Activated naive CD4-positive, alpha-beta T cell treated with anti-CD3 and anti-CD28 coated beads, Interleukin-2, amount 50 U/mL, for 24 hours (primary cell): ENCODE measurements around the gene ATP8B2.
"Not testable (repeated sequence)": the region's sequence is repeated elsewhere in the genome, so short reads cannot be mapped to it uniquely, and the experiment has no call there.

ENCODE experiments used
- H3K27ac Mint-ChIP-seq: one replicate; pipeline ENCODE4 v1.8.0; 2021; ENCODE audit warnings: mild to moderate bottlenecking, mixed read lengths
- H3K27me3 Mint-ChIP-seq: one replicate; pipeline ENCODE4 v1.8.0; 2021; ENCODE audit warnings: mixed read lengths
- H3K36me3 Mint-ChIP-seq: one replicate; pipeline ENCODE4 v1.8.0; 2021; ENCODE audit warnings: mixed read lengths
- H3K4me1 Mint-ChIP-seq: one replicate; pipeline ENCODE4 v1.8.0; 2021; ENCODE audit warnings: mixed read lengths
- H3K4me3 Mint-ChIP-seq: one replicate; pipeline ENCODE4 v1.8.0; 2021; ENCODE audit warnings: mild to moderate bottlenecking, mixed read lengths
- H3K9me3 Mint-ChIP-seq: one replicate; pipeline ENCODE4 v1.8.0; 2021; ENCODE audit warnings: mixed read lengths

The ATP8B2 gene

GRCh38 chr1:154334079-154335024 lies 9.0 kb downstream of the ATP8B2 start:
- H3K9me3 Mint-ChIP-seq: no peaks in the 10 kb centered on the region
- H3K27me3 Mint-ChIP-seq: no peaks in the 10 kb centered on the region
- H3K4me1 Mint-ChIP-seq: peaks cover 75% of the 10 kb centered on the region
- no peak overlapping the region for H3K4me3 Mint-ChIP-seq
- H3K27ac Mint-ChIP-seq: peak overlapping the region; percentile 96
- H3K36me3 Mint-ChIP-seq: peaks cover 9% of the 10 kb centered on the region

GRCh38 chr1:154335025-154335714 lies 9.8 kb downstream of the ATP8B2 start:
- no peaks in the 10 kb centered on the region for H3K27me3 Mint-ChIP-seq
- H3K4me1 Mint-ChIP-seq: peaks cover 74% of the 10 kb centered on the region
- H3K36me3 Mint-ChIP-seq: peaks cover 12% of the 10 kb centered on the region
- no peaks in the 10 kb centered on the region for H3K9me3 Mint-ChIP-seq
- H3K4me3 Mint-ChIP-seq: peak overlapping the region; percentile 68
- peak overlapping the region; percentile 96 for H3K27ac Mint-ChIP-seq

- Mint-ChIP-seq H3K36me3 (peaks cover 20% of the 10 kb centered on the region), H3K27me3 (no peaks in the 10 kb centered on the region), H3K4me3 (peak overlapping the region; percentile 54)
These were observed 12.0 kb downstream of the ATP8B2 start for GRCh38 chr1:154337253-154337894.

GRCh38 chr1:154338875-154339274 lies 13.6 kb downstream of the ATP8B2 start:
- Mint-ChIP-seq H3K27ac (peak overlapping the region; percentile 74), H3K27me3 (no peaks in the 10 kb centered on the region), H3K4me1 (peaks cover 87% of the 10 kb centered on the region), H3K4me3 (no peak overlapping the region), H3K9me3 (no peaks in the 10 kb centered on the region), H3K36me3 (peaks cover 26% of the 10 kb centered on the region)

More at GRCh38 chr1:154337253-154337894, 12.0 kb downstream of the ATP8B2 start:
- H3K4me1 Mint-ChIP-seq: peaks cover 74% of the 10 kb centered on the region
- H3K9me3 Mint-ChIP-seq: no peaks in the 10 kb centered on the region
- peak overlapping the region; percentile 93 for H3K27ac Mint-ChIP-seq

GRCh38 chr1:154341366-154341765 lies 16.0 kb downstream of the ATP8B2 start:
- H3K4me3 Mint-ChIP-seq, H3K27me3 Mint-ChIP-seq, H3K9me3 Mint-ChIP-seq: not testable (repeated sequence)
- Mint-ChIP-seq H3K27ac (peak overlapping the region; percentile 82), H3K4me1 (peaks cover 91% of the 10 kb centered on the region), H3K36me3 (peaks cover 34% of the 10 kb centered on the region)

- Mint-ChIP-seq H3K27ac (peak overlapping the region; percentile 97), H3K4me3 (peak overlapping the region; percentile 87), H3K4me1 (peaks cover 96% of the 10 kb centered on the region), H3K9me3 (no peaks in the 10 kb centered on the region), H3K27me3 (no peaks in the 10 kb centered on the region), H3K36me3 (peaks cover 35% of the 10 kb centered on the region)
These were observed 16.8 kb downstream of the ATP8B2 start for GRCh38 chr1:154342132-154342531.

- Mint-ChIP-seq H3K4me1 (peaks cover 96% of the 10 kb centered on the region), H3K27me3 (no peaks in the 10 kb centered on the region), H3K36me3 (peaks cover 37% of the 10 kb centered on the region), H3K27ac (peak overlapping the region; percentile 97), H3K9me3 (no peaks in the 10 kb centered on the region), H3K4me3 (peak overlapping the region; percentile 87)
These were observed 17.6 kb downstream of the ATP8B2 start for GRCh38 chr1:154342836-154343472.

- Mint-ChIP-seq H3K4me3 (peak overlapping the region; percentile 78), H3K27ac (peak overlapping the region; percentile 88), H3K27me3 (no peaks in the 10 kb centered on the region), H3K9me3 (no peaks in the 10 kb centered on the region), H3K36me3 (peaks cover 40% of the 10 kb centered on the region), H3K4me1 (peaks cover 87% of the 10 kb centered on the region)
These were observed 19.9 kb downstream of the ATP8B2 start for GRCh38 chr1:154344977-154345837.

GRCh38 chr1:154346276-154346917 lies 21.1 kb downstream of the ATP8B2 start:
- peaks cover 80% of the 10 kb centered on the region for H3K4me1 Mint-ChIP-seq
- H3K4me3 Mint-ChIP-seq: no peak overlapping the region
- peaks cover 34% of the 10 kb centered on the region for H3K36me3 Mint-ChIP-seq
- no peaks in the 10 kb centered on the region for H3K27me3 Mint-ChIP-seq
- H3K9me3 Mint-ChIP-seq: no peaks in the 10 kb centered on the region
- H3K27ac Mint-ChIP-seq: peak overlapping the region; percentile 88

GRCh38 chr1:154347961-154348360 lies 22.6 kb downstream of the ATP8B2 start:
- H3K9me3 Mint-ChIP-seq: no peaks in the 10 kb centered on the region
- no peak overlapping the region for H3K4me3 Mint-ChIP-seq
- H3K27ac Mint-ChIP-seq: peak overlapping the region; percentile 96
- H3K4me1 Mint-ChIP-seq: peaks cover 75% of the 10 kb centered on the region
- H3K27me3 Mint-ChIP-seq: no peaks in the 10 kb centered on the region
- H3K36me3 Mint-ChIP-seq: peaks cover 30% of the 10 kb centered on the region

- H3K4me3 Mint-ChIP-seq: no peak overlapping the region
- H3K36me3 Mint-ChIP-seq: peaks cover 28% of the 10 kb centered on the region
- H3K27ac Mint-ChIP-seq: peak overlapping the region; percentile 35
- peaks cover 75% of the 10 kb centered on the region for H3K4me1 Mint-ChIP-seq
- no peaks in the 10 kb centered on the region for H3K9me3 Mint-ChIP-seq
- no peaks in the 10 kb centered on the region for H3K27me3 Mint-ChIP-seq
These were observed 23.2 kb downstream of the ATP8B2 start for GRCh38 chr1:154348429-154349076.

GRCh38 chr1:154349121-154349520 lies 23.8 kb downstream of the ATP8B2 start:
- H3K4me3 Mint-ChIP-seq: no peak overlapping the region
- no peaks in the 10 kb centered on the region for H3K9me3 Mint-ChIP-seq
- H3K4me1 Mint-ChIP-seq: peaks cover 75% of the 10 kb centered on the region
- peak overlapping the region; percentile 42 for H3K27ac Mint-ChIP-seq
- no peaks in the 10 kb centered on the region for H3K27me3 Mint-ChIP-seq
- peaks cover 25% of the 10 kb centered on the region for H3K36me3 Mint-ChIP-seq

- H3K36me3 Mint-ChIP-seq: peaks cover 17% of the 10 kb centered on the region
- H3K4me1 Mint-ChIP-seq: peaks cover 69% of the 10 kb centered on the region
- no peaks in the 10 kb centered on the region for H3K27me3 Mint-ChIP-seq
- H3K9me3 Mint-ChIP-seq: no peaks in the 10 kb centered on the region
- H3K4me3 Mint-ChIP-seq: no peak overlapping the region
- H3K27ac Mint-ChIP-seq: no peak overlapping the region
These were observed 25.1 kb downstream of the ATP8B2 start for GRCh38 chr1:154350383-154350782.
